A673 (cell line): ENCODE data around the gene ROR2.

Experiments used
- CTCF ChIP-seq: fragments of 300-800, 200-600 bp; sonication (generic); conservative IDR thresholded peaks from 2 replicates; pipeline ENCODE4 v1.5.1; 2017; ENCODE audit warnings: low read depth, mild to moderate bottlenecking, antibody characterized with exemption, low read length, moderate library complexity, mixed read lengths
- EZH2 ChIP-seq: fragments of 200-600 bp; sonication (generic); IDR thresholded peaks from 2 replicates; pipeline ENCODE4 v1.6.1; 2017; ENCODE audit warnings: borderline replicate concordance, low read depth, mild to moderate bottlenecking, mixed read lengths, antibody characterized with exemption, low read length; ENCODE audit not compliant: poor library complexity, severe bottlenecking

GRCh38 chr9:91586282-91586681 lies 363.7 kb downstream of the ROR2 start:
- TF ChIP-seq CTCF (no peak), EZH2 (no peak)
